ENCODE results near the gene IL36G. TPM values are rescaled to one million over a fixed set of nuclear protein-coding genes. Genes with fewer than 3 reads are reported as not detected.

Gene IL36G
- polyA plus RNA-seq (2012; ENCODE audit: insufficient read length, low read depth), result not detected

DNA sequence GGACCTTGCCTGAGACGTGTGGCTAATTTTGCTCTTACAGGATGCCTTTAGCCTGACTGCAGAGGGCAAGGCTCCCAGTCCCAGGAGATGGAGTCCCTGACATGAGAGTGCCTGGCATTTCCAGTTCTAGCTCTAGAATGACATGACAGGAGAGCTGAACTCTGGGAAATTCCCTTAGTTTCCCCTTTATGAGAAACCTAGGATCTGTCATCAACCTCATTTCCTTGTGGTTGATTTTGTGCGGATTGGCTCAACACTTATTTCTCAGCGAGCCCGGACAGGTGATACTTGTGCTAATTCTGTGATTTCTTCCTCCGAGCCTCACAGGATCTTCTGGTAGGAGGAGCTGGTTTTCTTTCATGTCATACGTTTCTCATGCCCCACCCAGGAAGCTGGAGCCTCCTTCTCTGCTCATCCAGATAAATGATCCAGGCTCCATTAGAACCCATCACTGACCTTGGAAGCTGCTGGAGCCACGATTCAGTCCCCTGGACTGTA, at the start of gene IL36G:
IL36G (plus strand) TSS at position 448 of the 498 bp plus-strand sequence. CDS start 633 bp downstream, outside the sequence.
- TF ChIP-seq POLR2AphosphoS5 (IDR thresholded peaks at IDR 0.05; ENCODE audit: low read depth, low read length) (no peak), TAF1 (IDR thresholded peaks at IDR 0.05; ENCODE audit: borderline replicate concordance, insufficient read depth, low read length) (no peak), SIN3A (IDR thresholded peaks at IDR 0.05; ENCODE audit: borderline replicate concordance, insufficient read depth, low read length) (no peak), FOXP2 (optimal IDR thresholded peaks at IDR 0.05; ENCODE audit: borderline replicate concordance, extremely low read depth, extremely low read length, insufficient read depth) (no peak)
- TF ChIP-seq, protein P1, sequence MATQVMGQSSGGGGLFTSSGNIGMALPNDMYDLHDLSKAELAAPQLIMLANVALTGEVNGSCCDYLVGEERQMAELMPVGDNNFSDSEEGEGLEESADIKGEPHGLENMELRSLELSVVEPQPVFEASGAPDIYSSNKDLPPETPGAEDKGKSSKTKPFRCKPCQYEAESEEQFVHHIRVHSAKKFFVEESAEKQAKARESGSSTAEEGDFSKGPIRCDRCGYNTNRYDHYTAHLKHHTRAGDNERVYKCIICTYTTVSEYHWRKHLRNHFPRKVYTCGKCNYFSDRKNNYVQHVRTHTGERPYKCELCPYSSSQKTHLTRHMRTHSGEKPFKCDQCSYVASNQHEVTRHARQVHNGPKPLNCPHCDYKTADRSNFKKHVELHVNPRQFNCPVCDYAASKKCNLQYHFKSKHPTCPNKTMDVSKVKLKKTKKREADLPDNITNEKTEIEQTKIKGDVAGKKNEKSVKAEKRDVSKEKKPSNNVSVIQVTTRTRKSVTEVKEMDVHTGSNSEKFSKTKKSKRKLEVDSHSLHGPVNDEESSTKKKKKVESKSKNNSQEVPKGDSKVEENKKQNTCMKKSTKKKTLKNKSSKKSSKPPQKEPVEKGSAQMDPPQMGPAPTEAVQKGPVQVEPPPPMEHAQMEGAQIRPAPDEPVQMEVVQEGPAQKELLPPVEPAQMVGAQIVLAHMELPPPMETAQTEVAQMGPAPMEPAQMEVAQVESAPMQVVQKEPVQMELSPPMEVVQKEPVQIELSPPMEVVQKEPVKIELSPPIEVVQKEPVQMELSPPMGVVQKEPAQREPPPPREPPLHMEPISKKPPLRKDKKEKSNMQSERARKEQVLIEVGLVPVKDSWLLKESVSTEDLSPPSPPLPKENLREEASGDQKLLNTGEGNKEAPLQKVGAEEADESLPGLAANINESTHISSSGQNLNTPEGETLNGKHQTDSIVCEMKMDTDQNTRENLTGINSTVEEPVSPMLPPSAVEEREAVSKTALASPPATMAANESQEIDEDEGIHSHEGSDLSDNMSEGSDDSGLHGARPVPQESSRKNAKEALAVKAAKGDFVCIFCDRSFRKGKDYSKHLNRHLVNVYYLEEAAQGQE (IDR thresholded peaks at IDR 0.05; ENCODE audit: insufficient read depth in 1 of 2, low read depth in 2 of 2, low read length in 2 of 2), result no peak

DNA sequence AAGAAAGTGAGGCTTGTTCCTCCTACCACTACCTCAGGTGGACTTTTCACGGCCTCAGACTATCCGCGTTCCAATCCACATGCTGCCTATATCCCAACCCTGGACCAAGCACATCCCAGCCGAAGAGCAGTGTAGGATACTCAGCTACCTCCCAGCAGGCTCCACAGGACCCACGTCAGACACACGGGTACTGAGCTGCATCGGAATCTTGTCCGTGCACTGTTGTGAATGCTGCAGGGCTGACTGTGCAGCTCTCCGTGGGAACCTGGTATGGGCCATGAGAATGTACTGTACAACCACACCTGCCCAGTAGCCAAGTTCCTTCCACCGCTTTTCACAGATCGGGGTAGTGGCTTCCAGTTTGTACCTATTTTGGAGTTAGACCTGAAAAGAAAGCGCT, 44.5 kb upstream of the IL36G start:
- no peak for TF ChIP-seq SIN3A (IDR thresholded peaks at IDR 0.05; ENCODE audit: borderline replicate concordance, insufficient read depth, low read length)
- TF ChIP-seq, protein P1 (IDR thresholded peaks at IDR 0.05; ENCODE audit: insufficient read depth in 1 of 2, low read depth in 2 of 2, low read length in 2 of 2), result no peak
- no peak for TF ChIP-seq FOXP2 (optimal IDR thresholded peaks at IDR 0.05; ENCODE audit: borderline replicate concordance, extremely low read depth, extremely low read length, insufficient read depth)
- no peak for TF ChIP-seq TAF1 (IDR thresholded peaks at IDR 0.05; ENCODE audit: borderline replicate concordance, insufficient read depth, low read length)
- TF ChIP-seq POLR2AphosphoS5 (IDR thresholded peaks at IDR 0.05; ENCODE audit: low read depth, low read length), result no peak

DNA sequence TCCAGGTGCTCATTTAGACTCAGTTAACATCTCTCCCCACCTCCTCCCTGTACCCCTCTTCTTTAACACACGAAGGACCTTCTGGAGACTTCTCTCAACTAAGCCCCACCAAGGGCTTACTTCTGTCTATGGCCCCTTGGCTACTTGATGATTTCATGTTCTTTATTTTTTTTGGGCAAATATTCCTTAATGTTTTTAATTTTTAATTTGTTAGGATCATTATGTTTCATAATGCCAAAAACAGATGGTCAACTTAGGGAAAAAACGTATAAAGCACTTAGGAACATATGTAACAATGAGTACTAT, 40.9 kb upstream of the IL36G start:
- no peak for TF ChIP-seq SIN3A (IDR thresholded peaks at IDR 0.05; ENCODE audit: borderline replicate concordance, insufficient read depth, low read length)
- TF ChIP-seq, protein P1 (IDR thresholded peaks at IDR 0.05; ENCODE audit: insufficient read depth in 1 of 2, low read depth in 2 of 2, low read length in 2 of 2), result no peak
- no peak for TF ChIP-seq FOXP2 (optimal IDR thresholded peaks at IDR 0.05; ENCODE audit: borderline replicate concordance, extremely low read depth, extremely low read length, insufficient read depth)
- no peak for TF ChIP-seq POLR2AphosphoS5 (IDR thresholded peaks at IDR 0.05; ENCODE audit: low read depth, low read length)
- no peak for TF ChIP-seq TAF1 (IDR thresholded peaks at IDR 0.05; ENCODE audit: borderline replicate concordance, insufficient read depth, low read length)

GRCh38 chr2:112938904-112939303, 38.9 kb upstream of the IL36G start:
- TF ChIP-seq TAF1 (IDR thresholded peaks at IDR 0.05; ENCODE audit: borderline replicate concordance, insufficient read depth, low read length) (no peak), SIN3A (IDR thresholded peaks at IDR 0.05; ENCODE audit: borderline replicate concordance, insufficient read depth, low read length) (no peak), POLR2AphosphoS5 (IDR thresholded peaks at IDR 0.05; ENCODE audit: low read depth, low read length) (no peak), FOXP2 (optimal IDR thresholded peaks at IDR 0.05; ENCODE audit: borderline replicate concordance, extremely low read depth, extremely low read length, insufficient read depth) (no peak)
- TF ChIP-seq, protein P1 (IDR thresholded peaks at IDR 0.05; ENCODE audit: insufficient read depth in 1 of 2, low read depth in 2 of 2, low read length in 2 of 2), result no peak

- no peak for TF ChIP-seq SIN3A (IDR thresholded peaks at IDR 0.05; ENCODE audit: borderline replicate concordance, insufficient read depth, low read length)
- TF ChIP-seq, protein P1 (IDR thresholded peaks at IDR 0.05; ENCODE audit: insufficient read depth in 1 of 2, low read depth in 2 of 2, low read length in 2 of 2), result no peak
- no peak for TF ChIP-seq POLR2AphosphoS5 (IDR thresholded peaks at IDR 0.05; ENCODE audit: low read depth, low read length)
- no peak for TF ChIP-seq TAF1 (IDR thresholded peaks at IDR 0.05; ENCODE audit: borderline replicate concordance, insufficient read depth, low read length)
Measured at GRCh38 chr2:112939425-112939824, 38.4 kb upstream of the IL36G start.

All from PFSK-1 (cell line).